ENCODE results near the gene MT1B.

MT1B gene

GRCh38 chr16:56690420-56691122, 38.9 kb downstream of the MT1B start:
- DNase-seq = no peak

DNA sequence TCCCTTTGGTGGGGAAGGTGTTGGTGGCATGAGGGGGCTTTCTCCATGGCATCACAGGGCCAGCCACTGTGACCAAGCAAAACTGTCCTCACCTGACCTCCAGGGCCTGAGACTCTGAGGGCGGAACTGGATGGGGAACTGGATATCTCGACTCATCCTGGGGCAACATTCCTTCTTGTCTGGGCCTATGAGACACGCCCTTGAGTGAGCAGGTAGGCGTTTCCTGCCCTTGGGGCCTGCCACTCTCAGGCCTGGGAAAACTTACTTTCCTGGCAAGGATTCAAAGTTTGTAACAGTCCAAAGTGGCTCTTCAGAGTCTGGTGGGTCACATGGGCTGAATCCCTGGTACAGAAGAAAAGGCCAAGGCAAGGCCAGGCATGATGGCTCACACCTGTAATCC, 40.2 kb downstream of the MT1B start:
- no peak for DNase-seq

DNA sequence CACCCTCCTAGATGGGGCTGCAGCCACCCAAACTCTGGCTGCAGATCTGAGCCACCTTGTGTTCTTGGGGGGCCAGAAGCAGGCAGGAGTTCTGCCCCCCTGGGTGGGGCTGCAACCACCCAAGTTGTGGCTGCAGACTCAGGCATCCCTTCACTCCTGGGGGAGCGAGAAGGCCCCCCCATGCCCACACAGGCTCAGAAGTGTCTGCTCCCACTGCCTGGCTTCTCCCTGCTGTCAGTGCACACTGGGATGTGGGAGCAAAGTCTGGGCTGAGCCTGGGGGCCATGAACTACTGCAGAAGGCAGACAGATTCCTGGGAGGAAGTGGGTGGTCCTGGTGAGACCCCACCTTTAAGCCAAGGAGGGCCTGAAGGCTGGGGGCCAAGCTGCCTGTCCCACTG, 43.6 kb downstream of the MT1B start:
- DNase-seq = no peak

DNA sequence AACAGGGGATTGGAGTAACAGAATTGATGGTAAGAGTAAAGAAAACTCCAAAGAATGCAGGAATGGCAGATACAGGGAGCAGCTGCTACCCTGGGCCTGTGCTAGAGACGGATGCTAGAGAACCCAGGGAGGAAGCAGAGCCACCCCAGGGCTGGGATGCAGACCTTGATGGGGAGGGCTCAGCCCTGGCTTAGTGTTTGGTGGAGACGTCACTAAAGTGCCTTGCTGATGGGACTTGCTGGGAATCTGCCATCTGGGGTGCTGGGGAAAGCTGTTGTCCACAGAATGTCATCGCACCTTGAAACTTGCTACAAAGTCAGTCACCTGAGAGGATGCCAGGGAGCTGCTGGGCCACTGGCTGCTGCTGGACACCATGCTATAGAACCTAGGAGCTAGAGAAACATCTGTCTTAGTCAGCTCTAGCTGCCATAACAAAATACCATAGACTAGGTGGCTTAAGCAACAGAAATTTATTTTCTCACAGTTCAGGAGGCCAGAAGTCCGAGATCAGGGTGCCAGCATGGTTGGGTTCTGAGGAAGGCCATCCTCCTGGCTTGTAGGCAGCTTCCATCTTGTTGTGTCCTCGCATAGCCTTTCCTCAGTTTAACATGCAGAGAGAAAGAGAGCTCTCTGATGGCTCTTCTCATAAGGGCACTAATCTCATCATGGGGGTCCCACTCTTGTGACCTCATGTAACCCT, 45.9 kb downstream of the MT1B start:
- no peak for DNase-seq

- no peak for DNase-seq
Observed at GRCh38 chr16:56700195-56700594, 48.5 kb downstream of the MT1B start.

DNA sequence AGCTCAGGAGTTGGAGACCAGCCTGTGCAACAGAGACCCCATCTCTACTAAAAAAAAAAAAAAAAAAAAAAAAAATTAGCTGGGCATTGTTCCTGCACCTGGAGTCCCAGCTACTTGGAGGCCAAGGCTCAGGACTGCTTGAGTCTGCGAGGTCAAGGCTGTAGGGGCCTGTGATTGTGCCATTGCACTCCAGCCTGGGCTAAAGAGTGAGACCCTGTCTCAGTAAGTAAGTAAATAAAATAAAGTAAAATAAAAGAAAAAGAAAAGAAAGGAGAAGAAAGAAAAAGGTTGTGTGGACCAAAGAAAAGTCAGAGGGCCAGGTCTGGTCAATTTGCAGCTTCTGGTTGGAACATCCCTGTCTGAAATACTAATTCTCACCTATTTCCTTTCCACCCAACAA, 48.9 kb downstream of the MT1B start:
- DNase-seq = no peak

DNA sequence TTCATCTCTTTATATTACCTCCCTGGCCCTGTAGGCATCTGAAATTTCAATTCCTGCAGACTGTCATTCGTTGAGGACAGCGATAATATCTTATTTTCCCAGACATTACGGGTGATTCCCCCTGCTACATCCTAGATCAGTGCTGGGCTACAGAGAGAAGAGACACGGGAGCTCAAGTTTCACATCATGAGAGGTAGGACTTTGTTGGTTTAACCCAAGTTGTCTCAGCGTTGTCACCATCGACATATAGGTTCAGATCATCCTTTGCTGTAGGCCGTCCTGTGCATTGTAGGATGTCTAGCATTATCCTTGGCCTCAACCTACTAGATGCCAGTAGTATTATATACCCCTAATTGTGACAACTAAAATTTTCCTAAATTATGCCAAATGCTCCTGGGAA, 49.8 kb downstream of the MT1B start:
- no peak for DNase-seq

Measured in NCI-H2227 treated with DMSO at 0.1 percent for 48 hours (cell line).